Adipose tissue (tissue), 3 donors: Measurements from ENCODE around the gene PCID2. TPM values are rescaled to one million over a fixed set of nuclear protein-coding genes. Genes with fewer than 3 reads are reported as not detected.
"Not testable (repeated sequence)": the region's sequence is repeated elsewhere in the genome, so short reads cannot be mapped to it uniquely, and the experiment has no call there.

Source experiments
- H3K27ac ChIP-seq: one replicate; pipeline ENCODE4 v1.5.1; 2013; ENCODE audit warnings: low read depth, low read length
- WGBS, 3 donors: extraction: QIAGEN DNeasy Blood & Tissue Kit; methylation state at CpG; one replicate each; pipeline ENCODE4 v1.1.7; 2013; 5-methylcytosine and 5-hydroxymethylcytosine counted together
- polyA plus RNA-seq, 3 donors: library from polyadenylated mRNA; stranded (reverse); fragments of 200-250 nt; gene quantifications; one replicate each; pipeline ENCODE4 v1.2.3, GENCODE V29; 2013
- donor health status: healthy with polysubstance abuse.
- donor health status: Bipolar disorder and iron deficiency.
- donor health status: healthy.

PCID2 gene
- polyA plus RNA-seq, 3 donors, result 23.6 to 37.8 (median 28.4) TPM

GRCh38 chr13:113172419-113172926 lies 36.0 kb downstream of the PCID2 start:
- WGBS, 3 donors, result 84 to 96% (median 93%) methylated on average over 13 of the region's 13 CpGs
- H3K27ac ChIP-seq, result no peak overlapping the region

GRCh38 chr13:113171250-113172125 lies 37.0 kb downstream of the PCID2 start:
- 88 to 92% (median 90%) methylated on average over 34 of the region's 34 CpGs for WGBS, 3 donors
- H3K27ac ChIP-seq, result no peak overlapping the region

- 48 to 76% (median 56%) methylated on average over 5 of the region's 5 CpGs for WGBS, 3 donors
- no peak overlapping the region for H3K27ac ChIP-seq
These were observed 38.0 kb downstream of the PCID2 start for GRCh38 chr13:113170511-113170910.

DNA sequence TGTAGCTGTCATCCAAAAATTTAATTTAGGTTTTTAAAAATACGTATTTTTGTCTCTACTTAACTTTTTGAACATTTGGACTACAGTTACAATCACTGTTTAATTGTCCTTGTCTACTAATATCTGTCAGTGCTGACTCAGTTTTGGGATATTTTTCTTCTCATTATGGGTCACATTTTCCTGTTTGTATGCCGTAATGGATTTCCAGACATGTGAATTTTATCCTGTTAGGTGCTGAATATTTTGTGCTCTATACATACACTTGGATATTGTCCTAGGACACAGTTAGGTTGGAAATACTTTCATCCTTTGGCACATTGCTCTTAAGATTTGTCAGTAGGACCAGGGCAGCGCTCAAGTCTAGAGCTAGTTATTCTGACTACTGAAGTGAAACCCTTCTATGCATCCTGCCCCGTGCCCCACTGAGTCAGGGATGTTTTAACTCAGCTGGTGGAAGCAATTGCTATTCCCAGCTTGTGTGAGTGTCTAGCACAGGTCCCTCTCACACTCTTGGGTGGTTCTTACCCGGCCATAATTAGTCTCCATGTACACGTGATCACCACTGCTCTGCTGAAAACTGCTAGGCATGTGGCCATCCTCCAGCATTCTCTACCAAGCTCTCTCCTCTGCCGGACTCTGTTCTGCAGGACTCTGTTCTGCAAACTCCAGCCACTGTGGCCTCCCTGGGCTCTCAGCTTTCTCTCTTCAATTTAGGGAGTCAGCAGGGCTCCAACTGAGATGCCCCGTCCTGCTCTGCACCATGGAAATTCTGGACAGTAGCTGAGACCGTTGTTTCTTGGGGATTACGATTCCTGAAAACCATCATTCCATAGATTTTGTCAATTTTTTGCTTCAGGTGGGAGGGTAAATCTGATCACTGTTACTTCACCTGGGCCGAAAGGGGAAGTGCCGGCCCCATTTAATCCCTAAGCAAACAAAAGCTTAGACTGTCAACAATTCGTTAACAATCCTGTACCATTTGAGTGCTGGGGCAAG lies 38.9 kb downstream of the PCID2 start:
- H3K27ac ChIP-seq, result no peak overlapping the region
- WGBS, 3 donors, result 81 to 93% (median 88%) methylated on average over 13 of the region's 13 CpGs

DNA sequence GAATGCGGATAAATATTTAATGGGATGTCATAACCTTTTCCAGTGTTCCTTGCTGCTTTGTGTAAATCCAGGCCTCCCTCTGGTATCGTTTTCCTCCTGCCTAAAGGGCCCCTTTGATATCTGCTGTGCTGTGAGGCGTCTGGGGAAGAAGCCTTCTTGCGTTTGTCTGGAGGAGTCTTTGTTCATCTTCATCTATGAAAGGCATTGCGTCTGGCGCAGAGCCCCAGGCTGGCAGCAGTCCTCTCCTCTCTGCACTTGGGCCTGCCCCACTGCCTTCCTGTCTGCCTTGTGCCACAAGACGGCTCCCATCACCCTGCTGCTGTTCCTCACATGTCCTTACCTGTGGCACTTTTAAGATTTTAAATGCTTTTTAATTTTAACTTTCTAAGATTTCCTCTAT lies 40.3 kb downstream of the PCID2 start:
- no peak overlapping the region for H3K27ac ChIP-seq
- WGBS, 3 donors, result 89 to 96% (median 89%) methylated on average over 7 of the region's 7 CpGs

DNA sequence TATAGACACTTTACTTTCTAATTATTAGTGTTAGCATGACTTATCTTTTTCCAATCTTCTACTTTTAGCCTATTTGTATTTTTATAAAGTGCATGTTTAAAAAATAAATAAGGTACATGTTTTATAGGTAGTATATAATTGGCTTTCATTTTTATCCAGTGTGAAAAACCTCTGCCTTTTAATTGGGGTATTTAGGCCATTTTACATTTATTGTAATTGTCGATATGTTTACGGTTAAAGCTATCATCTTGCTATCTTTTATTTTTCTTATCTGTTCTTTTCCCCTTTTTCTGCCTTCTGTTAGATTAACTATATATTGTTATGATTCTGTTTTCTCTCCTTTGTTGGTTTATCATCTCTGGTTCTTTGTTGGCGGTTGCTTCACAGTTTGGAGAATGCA lies 40.9 kb downstream of the PCID2 start:
- 96 to 100% (median 99%) methylated on average over 3 of the region's 3 CpGs for WGBS, 3 donors
- no peak overlapping the region for H3K27ac ChIP-seq

DNA sequence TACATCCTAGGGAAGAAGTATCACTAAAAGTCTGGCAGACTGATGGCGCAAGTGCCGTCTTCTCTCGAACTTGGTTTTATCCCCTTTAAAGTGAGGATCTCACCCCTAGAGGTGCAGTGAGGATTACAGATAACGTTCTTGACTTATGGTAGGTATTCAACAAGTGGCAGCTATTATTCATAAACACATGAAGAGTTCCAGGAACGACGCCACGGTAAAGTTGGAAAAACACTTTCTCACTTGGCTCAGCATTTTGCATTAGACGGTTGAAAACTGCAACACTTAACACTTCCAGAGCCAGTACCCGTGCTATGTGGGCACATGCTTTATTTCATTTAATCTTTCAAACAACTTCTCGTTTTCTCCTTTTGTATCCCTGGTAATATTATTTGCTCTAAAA lies 41.3 kb downstream of the PCID2 start:
- WGBS, 3 donors, result 89 to 91% (median 90%) methylated on average over 10 of the region's 10 CpGs
- no peak overlapping the region for H3K27ac ChIP-seq

GRCh38 chr13:113166681-113167080 lies 41.8 kb downstream of the PCID2 start:
- WGBS, 3 donors, result 87 to 89% (median 89%) methylated on average over 5 of the region's 5 CpGs
- no peak overlapping the region for H3K27ac ChIP-seq

DNA sequence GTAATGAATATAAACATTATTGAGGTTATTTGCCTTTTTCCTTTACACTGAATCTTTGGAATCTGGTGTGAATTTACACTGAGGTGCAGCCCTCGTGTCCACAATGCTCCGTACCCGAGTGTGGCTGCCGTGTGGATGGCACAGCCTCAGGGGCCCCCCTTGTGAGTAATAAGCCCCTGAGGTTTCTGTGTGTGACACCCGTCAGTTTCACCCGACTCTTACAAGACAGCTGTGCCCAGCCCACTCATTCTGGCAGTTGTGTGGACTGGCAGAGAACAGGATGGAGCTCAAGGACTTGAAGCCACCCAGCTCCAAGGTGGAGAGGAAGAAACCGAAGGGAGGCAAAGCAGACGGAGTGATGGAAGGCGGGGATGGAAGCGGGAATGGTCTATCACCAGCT lies 42.2 kb downstream of the PCID2 start:
- no peak overlapping the region for H3K27ac ChIP-seq
- WGBS, 3 donors, result 90 to 92% (median 92%) methylated on average over 10 of the region's 10 CpGs

DNA sequence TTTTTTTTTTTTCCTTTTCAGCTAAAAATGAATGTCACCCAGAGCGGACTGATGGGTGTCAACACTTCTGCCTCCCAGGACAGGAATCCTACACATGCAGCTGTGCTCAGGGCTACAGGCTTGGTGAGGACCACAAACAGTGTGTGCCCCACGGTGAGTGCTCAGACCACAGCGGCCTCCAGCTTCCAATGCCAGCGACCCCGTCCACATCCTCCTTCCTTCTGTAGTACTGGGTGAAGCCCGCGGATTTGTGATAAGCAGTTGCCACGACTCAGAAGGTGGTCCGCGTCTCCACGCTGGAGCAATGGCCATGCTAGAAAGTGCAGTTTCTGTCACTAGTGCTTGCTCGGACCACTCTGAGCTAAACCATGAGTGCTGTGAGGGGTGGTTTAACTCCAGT lies 44.0 kb downstream of the PCID2 start:
- no peak overlapping the region for H3K27ac ChIP-seq
- WGBS, 3 donors, result 62 to 85% (median 85%) methylated on average over 12 of the region's 12 CpGs

GRCh38 chr13:113162783-113163685 lies 45.4 kb downstream of the PCID2 start:
- 20 to 37% (median 34%) methylated on average over 25 of the region's 25 CpGs for WGBS, 3 donors
- no peak overlapping the region for H3K27ac ChIP-seq

GRCh38 chr13:113161975-113162374 lies 46.5 kb downstream of the PCID2 start:
- 10 to 29% (median 24%) methylated on average over 9 to 11 of the region's 13 CpGs for WGBS, 3 donors
- H3K27ac ChIP-seq, result not testable (repeated sequence)

GRCh38 chr13:113161433-113161832 lies 47.0 kb downstream of the PCID2 start:
- WGBS, 3 donors, result 47 to 62% (median 53%) methylated on average over 9 to 16 of the region's 16 CpGs
- H3K27ac ChIP-seq, result no peak overlapping the region

DNA sequence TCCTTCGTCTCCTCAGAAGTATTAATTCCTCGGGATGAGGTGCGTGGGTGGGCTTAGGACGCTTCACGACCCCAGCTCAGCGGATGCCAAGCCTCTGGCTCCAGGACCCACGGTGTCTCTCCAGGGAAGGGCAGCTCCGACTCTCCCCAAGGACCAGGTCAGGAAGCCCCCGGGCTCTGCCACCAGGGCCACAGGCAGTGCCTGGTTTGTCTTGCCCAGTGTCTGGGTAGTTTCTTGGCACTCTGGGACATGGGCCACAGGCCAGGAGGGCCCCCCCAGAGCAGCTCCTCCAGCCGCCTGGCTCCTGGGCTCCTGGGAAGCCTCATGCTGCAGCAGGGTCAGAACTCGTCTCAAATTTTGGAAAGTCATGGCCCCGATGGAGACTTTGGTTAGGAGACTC lies 47.5 kb downstream of the PCID2 start:
- no peak overlapping the region for H3K27ac ChIP-seq
- 65 to 74% (median 67%) methylated on average over 12 of the region's 12 CpGs for WGBS, 3 donors

GRCh38 chr13:113159701-113160100 lies 48.8 kb downstream of the PCID2 start:
- H3K27ac ChIP-seq, result no peak overlapping the region
- WGBS, 3 donors, result 85 to 89% (median 88%) methylated on average over 20 of the region's 20 CpGs

- H3K27ac ChIP-seq, result no peak overlapping the region
- WGBS, 3 donors, result 69 to 82% (median 75%) methylated on average over 7 of the region's 7 CpGs
These were observed 49.5 kb downstream of the PCID2 start for GRCh38 chr13:113158946-113159345.

DNA sequence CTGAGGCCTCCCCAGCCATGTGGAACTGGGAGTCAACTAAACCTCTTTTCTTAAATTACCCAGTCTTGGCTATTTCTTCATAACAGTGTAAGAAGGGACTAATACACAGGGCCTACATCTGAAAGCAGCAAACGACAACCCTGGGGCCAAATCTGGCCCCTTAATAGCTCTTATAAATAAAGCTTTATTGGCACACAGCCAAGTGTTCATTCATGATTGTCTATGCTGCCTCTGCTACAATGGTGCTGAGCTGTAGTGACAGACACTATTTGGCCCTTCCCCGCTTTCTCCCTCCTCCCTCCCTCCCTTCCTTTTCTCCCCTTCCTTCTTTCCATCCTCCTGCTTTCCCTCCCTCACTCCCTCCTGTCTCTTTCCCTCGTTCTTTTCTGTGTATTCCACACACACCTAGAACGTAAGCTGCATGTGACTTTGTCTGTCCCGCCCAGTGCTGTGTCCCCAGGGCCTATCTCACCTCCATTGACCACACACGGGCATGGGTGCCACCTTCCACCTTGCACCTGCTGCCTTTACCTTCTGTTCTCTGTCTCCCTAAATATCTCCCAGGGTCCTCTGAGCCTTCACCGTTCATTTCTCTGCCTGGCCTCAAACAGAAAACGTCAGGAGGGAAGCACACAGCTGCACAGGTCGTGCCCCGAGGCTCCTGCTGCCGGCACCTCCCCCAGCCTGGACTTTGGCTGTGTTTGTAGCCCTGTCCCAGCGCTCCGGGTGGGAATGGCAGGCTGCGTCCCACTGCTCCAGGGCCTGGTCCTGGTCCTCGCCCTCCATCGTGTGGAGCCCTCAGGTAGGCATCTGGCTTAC lies 50.3 kb downstream of the PCID2 start, which contains the start of gene PROZ:
Gene PROZ (plus strand): TSS at position 720 of the 819 bp plus-strand sequence. CDS start 13 bp downstream, at position 733.
- 45 to 65% (median 61%) methylated on average over 16 of the region's 16 CpGs for WGBS, 3 donors
- no peak within 1 kb of the TSS for H3K27ac ChIP-seq
